WTC11 (cell line): ENCODE results near the gene FYCO1. TPM values are rescaled to one million over a fixed set of nuclear protein-coding genes. Genes with fewer than 3 reads are reported as not detected.

Source experiments
- ATAC-seq: fragments of 200-7000 bp; cut with Tn5 transposase; 2 replicates; pipeline ENCODE4 v1.10.0; 2021; ENCODE audit warnings: mild to moderate bottlenecking, moderate library complexity
- CTCF ChIA-PET: fragments of 300-600 bp; sonication (Branson Sonifier 250); formaldehyde crosslinking; loops from one replicate; lab custom pipeline; 2021; ENCODE audit warnings: antibody characterized with exemption; lab: Charles Lee
- POLR2A ChIA-PET: fragments of 350-600 bp; sonication (Branson Sonifier 250); formaldehyde crosslinking; loops from one replicate; lab custom pipeline; 2021; ENCODE audit warnings: antibody characterized with exemption; lab: Charles Lee
- DNase-seq: peaks from one replicate; pipeline ENCODE4 v3.0.0; 2021; ENCODE audit warnings: low spot score
- H3K27ac Mint-ChIP-seq: 2 replicates; pipeline ENCODE4 v1.8.0; 2021; ENCODE audit warnings: mixed read lengths
- H3K27me3 Mint-ChIP-seq: 2 replicates; pipeline ENCODE4 v1.8.0; 2021; ENCODE audit warnings: low read depth, mild to moderate bottlenecking, moderate library complexity, mixed read lengths
- H3K36me3 Mint-ChIP-seq: 2 replicates; pipeline ENCODE4 v1.8.0; 2021; ENCODE audit warnings: mixed read lengths
- H3K4me1 Mint-ChIP-seq: 2 replicates; pipeline ENCODE4 v1.8.0; 2022; ENCODE audit warnings: mixed read lengths
- H3K4me3 Mint-ChIP-seq: 2 replicates; pipeline ENCODE4 v1.8.0; 2021; ENCODE audit warnings: mild to moderate bottlenecking, moderate library complexity, mixed read lengths
- H3K9me3 Mint-ChIP-seq: 2 replicates; pipeline ENCODE4 v1.8.0; 2021; ENCODE audit warnings: mixed read lengths
- CREM ChIP-seq: sonication (generic); formaldehyde crosslinking; IDR thresholded peaks from 2 replicates; pipeline ENCODE4 v1.8.1; 2022; ENCODE audit warnings: mild to moderate bottlenecking, missing genetic modification reagents, moderate library complexity
- ETV6 ChIP-seq: sonication (generic); formaldehyde crosslinking; IDR thresholded peaks from 2 replicates; pipeline ENCODE4 v1.8.1; 2022; ENCODE audit warnings: mild to moderate bottlenecking, missing genetic modification reagents
- HMGA2 ChIP-seq: fragments of 250-450 bp; sonication (Bioruptor Pico); IDR thresholded peaks from 2 replicates; pipeline ENCODE4 v1.4.0; 2021; ENCODE audit warnings: mild to moderate bottlenecking, moderate library complexity
- JAZF1 ChIP-seq: fragments of 250-450 bp; sonication (Bioruptor Pico); IDR thresholded peaks from 2 replicates; pipeline ENCODE4 v1.9.0; 2021; ENCODE audit warnings: moderate library complexity, mild to moderate bottlenecking, inconsistent platforms
- PRDM15 ChIP-seq: sonication (generic); formaldehyde crosslinking; IDR thresholded peaks from 2 replicates; pipeline ENCODE4 v1.8.0; 2022; ENCODE audit warnings: missing genetic modification reagents
- total RNA-seq: library from RNA; stranded (reverse); gene quantifications from 3 replicates; pipeline ENCODE4 v1.2.3, GENCODE V29; 2021
- TF ChIP-seq, protein P1 (sequence below): sonication (generic); formaldehyde crosslinking; IDR thresholded peaks from 2 replicates; pipeline ENCODE4 v1.8.0; 2023; ENCODE audit warnings: missing genetic modification reagents, mild to moderate bottlenecking, borderline replicate concordance
- TF ChIP-seq, protein P2 (sequence below): fragments of 250-450 bp; sonication (Bioruptor Pico); conservative IDR thresholded peaks from 2 replicates; pipeline ENCODE4 v1.9.0; 2021; ENCODE audit warnings: mild to moderate bottlenecking
- TF ChIP-seq, protein P3 (sequence below): sonication (generic); formaldehyde crosslinking; IDR thresholded peaks from 2 replicates; pipeline ENCODE4 v1.8.1; 2023; ENCODE audit warnings: mild to moderate bottlenecking, missing genetic modification reagents
- TF ChIP-seq, protein P4 (sequence below): fragments of 250-450 bp; sonication (Bioruptor Pico); IDR thresholded peaks from 2 replicates; pipeline ENCODE4 v1.9.0; 2021; ENCODE audit warnings: mild to moderate bottlenecking, borderline replicate concordance

FYCO1 gene
- total RNA-seq, 1 experiment from 2014 or later, result 13.9 TPM

- TF ChIP-seq, protein P1, sequence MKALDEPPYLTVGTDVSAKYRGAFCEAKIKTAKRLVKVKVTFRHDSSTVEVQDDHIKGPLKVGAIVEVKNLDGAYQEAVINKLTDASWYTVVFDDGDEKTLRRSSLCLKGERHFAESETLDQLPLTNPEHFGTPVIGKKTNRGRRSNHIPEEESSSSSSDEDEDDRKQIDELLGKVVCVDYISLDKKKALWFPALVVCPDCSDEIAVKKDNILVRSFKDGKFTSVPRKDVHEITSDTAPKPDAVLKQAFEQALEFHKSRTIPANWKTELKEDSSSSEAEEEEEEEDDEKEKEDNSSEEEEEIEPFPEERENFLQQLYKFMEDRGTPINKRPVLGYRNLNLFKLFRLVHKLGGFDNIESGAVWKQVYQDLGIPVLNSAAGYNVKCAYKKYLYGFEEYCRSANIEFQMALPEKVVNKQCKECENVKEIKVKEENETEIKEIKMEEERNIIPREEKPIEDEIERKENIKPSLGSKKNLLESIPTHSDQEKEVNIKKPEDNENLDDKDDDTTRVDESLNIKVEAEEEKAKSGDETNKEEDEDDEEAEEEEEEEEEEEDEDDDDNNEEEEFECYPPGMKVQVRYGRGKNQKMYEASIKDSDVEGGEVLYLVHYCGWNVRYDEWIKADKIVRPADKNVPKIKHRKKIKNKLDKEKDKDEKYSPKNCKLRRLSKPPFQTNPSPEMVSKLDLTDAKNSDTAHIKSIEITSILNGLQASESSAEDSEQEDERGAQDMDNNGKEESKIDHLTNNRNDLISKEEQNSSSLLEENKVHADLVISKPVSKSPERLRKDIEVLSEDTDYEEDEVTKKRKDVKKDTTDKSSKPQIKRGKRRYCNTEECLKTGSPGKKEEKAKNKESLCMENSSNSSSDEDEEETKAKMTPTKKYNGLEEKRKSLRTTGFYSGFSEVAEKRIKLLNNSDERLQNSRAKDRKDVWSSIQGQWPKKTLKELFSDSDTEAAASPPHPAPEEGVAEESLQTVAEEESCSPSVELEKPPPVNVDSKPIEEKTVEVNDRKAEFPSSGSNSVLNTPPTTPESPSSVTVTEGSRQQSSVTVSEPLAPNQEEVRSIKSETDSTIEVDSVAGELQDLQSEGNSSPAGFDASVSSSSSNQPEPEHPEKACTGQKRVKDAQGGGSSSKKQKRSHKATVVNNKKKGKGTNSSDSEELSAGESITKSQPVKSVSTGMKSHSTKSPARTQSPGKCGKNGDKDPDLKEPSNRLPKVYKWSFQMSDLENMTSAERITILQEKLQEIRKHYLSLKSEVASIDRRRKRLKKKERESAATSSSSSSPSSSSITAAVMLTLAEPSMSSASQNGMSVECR (CRISPR knock-in tag), result no peak
- TF ChIP-seq HMGA2 (CRISPR knock-in tag) (no peak), ETV6 (CRISPR knock-in tag) (no peak)
- TF ChIP-seq, protein P2, sequence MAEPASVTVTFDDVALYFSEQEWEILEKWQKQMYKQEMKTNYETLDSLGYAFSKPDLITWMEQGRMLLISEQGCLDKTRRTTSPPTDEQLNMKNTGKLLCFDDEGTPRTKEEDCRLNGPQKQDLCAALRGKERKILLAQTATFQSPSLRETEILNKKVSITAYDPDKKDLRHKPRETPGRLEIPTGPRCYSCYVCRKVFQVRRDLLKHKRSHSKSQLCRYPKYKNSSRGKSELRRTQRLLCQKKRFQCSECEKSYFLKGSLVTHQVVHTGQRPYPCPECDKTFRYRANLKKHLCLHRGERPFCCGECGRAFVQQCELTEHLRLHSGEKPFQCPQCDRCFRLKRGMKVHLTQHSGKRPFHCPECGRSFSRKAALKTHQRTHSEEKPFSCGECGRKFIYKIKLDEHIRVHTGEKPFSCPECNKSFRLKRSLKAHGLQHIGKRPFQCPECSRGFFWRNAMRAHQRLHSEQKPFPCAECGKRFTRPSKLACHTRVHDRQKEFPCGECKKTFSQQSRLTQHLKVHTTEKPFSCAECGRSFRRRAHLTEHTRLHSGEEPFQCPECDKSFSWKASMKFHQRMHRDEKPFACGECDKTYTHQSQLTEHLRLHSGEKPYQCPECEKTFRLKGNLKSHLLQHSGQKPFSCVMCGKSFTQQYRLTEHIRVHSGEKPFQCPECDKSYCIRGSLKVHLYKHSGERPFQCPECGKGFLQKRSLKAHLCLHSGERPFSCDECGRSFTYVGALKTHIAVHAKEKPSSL, result no peak
- TF ChIP-seq, protein P3, sequence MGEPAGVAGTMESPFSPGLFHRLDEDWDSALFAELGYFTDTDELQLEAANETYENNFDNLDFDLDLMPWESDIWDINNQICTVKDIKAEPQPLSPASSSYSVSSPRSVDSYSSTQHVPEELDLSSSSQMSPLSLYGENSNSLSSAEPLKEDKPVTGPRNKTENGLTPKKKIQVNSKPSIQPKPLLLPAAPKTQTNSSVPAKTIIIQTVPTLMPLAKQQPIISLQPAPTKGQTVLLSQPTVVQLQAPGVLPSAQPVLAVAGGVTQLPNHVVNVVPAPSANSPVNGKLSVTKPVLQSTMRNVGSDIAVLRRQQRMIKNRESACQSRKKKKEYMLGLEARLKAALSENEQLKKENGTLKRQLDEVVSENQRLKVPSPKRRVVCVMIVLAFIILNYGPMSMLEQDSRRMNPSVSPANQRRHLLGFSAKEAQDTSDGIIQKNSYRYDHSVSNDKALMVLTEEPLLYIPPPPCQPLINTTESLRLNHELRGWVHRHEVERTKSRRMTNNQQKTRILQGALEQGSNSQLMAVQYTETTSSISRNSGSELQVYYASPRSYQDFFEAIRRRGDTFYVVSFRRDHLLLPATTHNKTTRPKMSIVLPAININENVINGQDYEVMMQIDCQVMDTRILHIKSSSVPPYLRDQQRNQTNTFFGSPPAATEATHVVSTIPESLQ (CRISPR knock-in tag), result no peak
Measured at GRCh38 chr3:45890405-45890804, 105.2 kb downstream of the FYCO1 start (continued).

- CTCF ChIA-PET, result no interaction called here
- ATAC-seq, result no peak
Measured at GRCh38 chr3:45889337-45889736, 106.3 kb downstream of the FYCO1 start.

More at GRCh38 chr3:45889337-45889736, 106.3 kb downstream of the FYCO1 start:
- no peak for DNase-seq
- Mint-ChIP-seq H3K36me3 (no peaks in the 10 kb centered on the region), H3K27me3 (peaks cover 9% of the 10 kb centered on the region), H3K4me1 (peaks cover 10% of the 10 kb centered on the region), H3K9me3 (peaks cover 7% of the 10 kb centered on the region), H3K4me3 (no peak overlapping the region), H3K27ac (no peak overlapping the region)
- TF ChIP-seq CREM (CRISPR knock-in tag), result no peak
- TF ChIP-seq PRDM15 (CRISPR knock-in tag), result no peak
- no peak for TF ChIP-seq JAZF1 (CRISPR knock-in tag)
- TF ChIP-seq, protein P4, sequence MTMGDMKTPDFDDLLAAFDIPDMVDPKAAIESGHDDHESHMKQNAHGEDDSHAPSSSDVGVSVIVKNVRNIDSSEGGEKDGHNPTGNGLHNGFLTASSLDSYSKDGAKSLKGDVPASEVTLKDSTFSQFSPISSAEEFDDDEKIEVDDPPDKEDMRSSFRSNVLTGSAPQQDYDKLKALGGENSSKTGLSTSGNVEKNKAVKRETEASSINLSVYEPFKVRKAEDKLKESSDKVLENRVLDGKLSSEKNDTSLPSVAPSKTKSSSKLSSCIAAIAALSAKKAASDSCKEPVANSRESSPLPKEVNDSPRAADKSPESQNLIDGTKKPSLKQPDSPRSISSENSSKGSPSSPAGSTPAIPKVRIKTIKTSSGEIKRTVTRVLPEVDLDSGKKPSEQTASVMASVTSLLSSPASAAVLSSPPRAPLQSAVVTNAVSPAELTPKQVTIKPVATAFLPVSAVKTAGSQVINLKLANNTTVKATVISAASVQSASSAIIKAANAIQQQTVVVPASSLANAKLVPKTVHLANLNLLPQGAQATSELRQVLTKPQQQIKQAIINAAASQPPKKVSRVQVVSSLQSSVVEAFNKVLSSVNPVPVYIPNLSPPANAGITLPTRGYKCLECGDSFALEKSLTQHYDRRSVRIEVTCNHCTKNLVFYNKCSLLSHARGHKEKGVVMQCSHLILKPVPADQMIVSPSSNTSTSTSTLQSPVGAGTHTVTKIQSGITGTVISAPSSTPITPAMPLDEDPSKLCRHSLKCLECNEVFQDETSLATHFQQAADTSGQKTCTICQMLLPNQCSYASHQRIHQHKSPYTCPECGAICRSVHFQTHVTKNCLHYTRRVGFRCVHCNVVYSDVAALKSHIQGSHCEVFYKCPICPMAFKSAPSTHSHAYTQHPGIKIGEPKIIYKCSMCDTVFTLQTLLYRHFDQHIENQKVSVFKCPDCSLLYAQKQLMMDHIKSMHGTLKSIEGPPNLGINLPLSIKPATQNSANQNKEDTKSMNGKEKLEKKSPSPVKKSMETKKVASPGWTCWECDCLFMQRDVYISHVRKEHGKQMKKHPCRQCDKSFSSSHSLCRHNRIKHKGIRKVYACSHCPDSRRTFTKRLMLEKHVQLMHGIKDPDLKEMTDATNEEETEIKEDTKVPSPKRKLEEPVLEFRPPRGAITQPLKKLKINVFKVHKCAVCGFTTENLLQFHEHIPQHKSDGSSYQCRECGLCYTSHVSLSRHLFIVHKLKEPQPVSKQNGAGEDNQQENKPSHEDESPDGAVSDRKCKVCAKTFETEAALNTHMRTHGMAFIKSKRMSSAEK (CRISPR knock-in tag), result no peak
- POLR2A ChIA-PET, result no interaction called here
